SW480 (cell line): Measurements from ENCODE around the gene ELF1.
"Not testable (repeated sequence)": the region's sequence is repeated elsewhere in the genome, so short reads cannot be mapped to it uniquely, and the experiment has no call there.

ENCODE experiments used
- DNase-seq: peaks from one replicate; pipeline ENCODE4 v3.0.0-alpha.2; 2016; ENCODE audit warnings: low spot score

Gene ELF1

GRCh38 chr13:40982772-40983171 lies 36.3 kb downstream of the ELF1 start:
- DNase-seq, result no peak

GRCh38 chr13:40981949-40982348 lies 37.2 kb downstream of the ELF1 start:
- DNase-seq, result no peak

- DNase-seq, result no peak
Observed at GRCh38 chr13:40981361-40981760, 37.8 kb downstream of the ELF1 start.

GRCh38 chr13:40980461-40980860 lies 38.7 kb downstream of the ELF1 start:
- DNase-seq, result no peak

GRCh38 chr13:40979232-40979631 lies 39.9 kb downstream of the ELF1 start:
- no peak for DNase-seq

- DNase-seq, result not testable (repeated sequence)
Observed at GRCh38 chr13:40978109-40978508, 41.0 kb downstream of the ELF1 start.

- no peak for DNase-seq
Observed at GRCh38 chr13:40975441-40975840, 43.7 kb downstream of the ELF1 start.

GRCh38 chr13:40974460-40975407 lies 44.4 kb downstream of the ELF1 start:
- peak; percentile 36 for DNase-seq

GRCh38 chr13:40973409-40973808 lies 45.7 kb downstream of the ELF1 start:
- no peak for DNase-seq

GRCh38 chr13:40971321-40971720 lies 47.8 kb downstream of the ELF1 start:
- no peak for DNase-seq

- no peak for DNase-seq
Observed at GRCh38 chr13:40970803-40971202, 48.3 kb downstream of the ELF1 start.

- DNase-seq, result no peak
Observed at GRCh38 chr13:40969169-40969901, 49.8 kb downstream of the ELF1 start.

- DNase-seq, result no peak
Observed at GRCh38 chr13:40968416-40969000, 50.6 kb downstream of the ELF1 start.

GRCh38 chr13:40966298-40966697 lies 52.8 kb downstream of the ELF1 start:
- no peak for DNase-seq

- peak; percentile 20 for DNase-seq
Observed at GRCh38 chr13:40963927-40964326, 55.2 kb downstream of the ELF1 start.

GRCh38 chr13:40961826-40962225 lies 57.3 kb downstream of the ELF1 start:
- DNase-seq, result no peak

- DNase-seq, result no peak
Observed at GRCh38 chr13:40961214-40961613, 57.9 kb downstream of the ELF1 start.

GRCh38 chr13:40960716-40961115 lies 58.4 kb downstream of the ELF1 start:
- DNase-seq, result no peak

GRCh38 chr13:40958655-40959054 lies 60.5 kb downstream of the ELF1 start:
- no peak for DNase-seq

- no peak for DNase-seq
Observed at GRCh38 chr13:40946485-40946884, 72.6 kb downstream of the ELF1 start.

GRCh38 chr13:40943073-40943472 lies 76.0 kb downstream of the ELF1 start:
- no peak for DNase-seq

GRCh38 chr13:40941581-40941980 lies 77.5 kb downstream of the ELF1 start:
- DNase-seq, result no peak

GRCh38 chr13:40940841-40941240 lies 78.3 kb downstream of the ELF1 start:
- no peak for DNase-seq
